K562 (cell line): ENCODE measurements around the gene ZG16B. TPM values are rescaled to one million over a fixed set of nuclear protein-coding genes. Genes with fewer than 3 reads are reported as not detected.
A peak's percentile ranks its signal among the peaks of the same experiment; 100 is the strongest.

Source experiments
- ARNT ChIP-seq, 2 experiments: fragments of 450-650 bp; IDR thresholded peaks; 2 replicates each; pipeline ENCODE4 v1.6.1; 2016; ENCODE audit warnings: mild to moderate bottlenecking in 1 of 2
- ETV6 ChIP-seq, 3 experiments: fragments of 150-350 bp in 1 of 3; sonication (generic) in 1 of 3; formaldehyde crosslinking in 1 of 3; IDR thresholded peaks; 2 replicates each; pipeline versions ENCODE4 v1.6.1 to v1.8.0; 2014 to 2022; ENCODE audit warnings: borderline replicate concordance in 2 of 3, low read depth in 2 of 3, antibody characterized with exemption in 1 of 3, low read length in 1 of 3, mild to moderate bottlenecking in 1 of 3, missing genetic modification reagents in 1 of 3
- FOXJ2 ChIP-seq: fragments of 200-800 bp; sonication (Bioruptor generic); IDR thresholded peaks from 2 replicates; pipeline ENCODE4 v1.6.1; 2016; ENCODE audit warnings: missing genetic modification characterization, missing compliant biosample characterization
- HDAC3 ChIP-seq: fragments of 450-650 bp; IDR thresholded peaks from 2 replicates; pipeline ENCODE4 v1.6.1; 2018; ENCODE audit warnings: borderline replicate concordance, mild to moderate bottlenecking, moderate library complexity; ENCODE audit not compliant: partially characterized antibody
- ILK ChIP-seq: fragments of 450-650 bp; IDR thresholded peaks from 2 replicates; pipeline ENCODE4 v1.6.1; 2016; ENCODE audit warnings: missing genetic modification characterization, low read depth, mild to moderate bottlenecking, missing compliant biosample characterization, moderate library complexity, borderline replicate concordance
- KDM1A ChIP-seq, 2 experiments: fragments of 450-650 bp; IDR thresholded peaks; 2 replicates each; pipeline ENCODE4 v1.6.1; 2016; ENCODE audit warnings: mild to moderate bottlenecking in 2 of 2
- MECOM ChIP-seq: fragments of 250-450 bp; sonication (Bioruptor Pico); IDR thresholded peaks from 2 replicates; pipeline ENCODE4 v1.8.0; 2022; ENCODE audit warnings: inconsistent platforms
- PCBP1 ChIP-seq: fragments of 200-400 bp; formaldehyde crosslinking; IDR thresholded peaks from 2 replicates; pipeline ENCODE4 v1.6.1; 2018; ENCODE audit warnings: mild to moderate bottlenecking, low read depth, low read length; ENCODE audit not compliant: poor library complexity, severe bottlenecking
- PHF20 ChIP-seq: fragments of 450-650 bp; IDR thresholded peaks from 2 replicates; pipeline ENCODE4 v1.6.1; 2018; ENCODE audit not compliant: partially characterized antibody
- PRPF4 ChIP-seq: fragments of 200-400 bp; formaldehyde crosslinking; IDR thresholded peaks from one replicate; pipeline ENCODE4 v1.6.1; 2017; ENCODE audit warnings: low read length, low read depth, mild to moderate bottlenecking; ENCODE audit not compliant: insufficient read depth, poor library complexity, severe bottlenecking
- RBM14 ChIP-seq: fragments of 200-400 bp; formaldehyde crosslinking; IDR thresholded peaks from 2 replicates; pipeline ENCODE4 v1.6.1; 2018; ENCODE audit warnings: low read depth, mild to moderate bottlenecking, low read length, moderate library complexity, borderline replicate concordance; ENCODE audit not compliant: insufficient read depth
- SETDB1 ChIP-seq: IDR thresholded peaks from one replicate; pipeline ENCODE4 v1.6.1; 2012; ENCODE audit warnings: low read length, control low read depth, inconsistent platforms
- TEAD1 ChIP-seq, 2 experiments: fragments of 450-650 bp in 1 of 2; sonication (generic) in 1 of 2; formaldehyde crosslinking; IDR thresholded peaks; 2 replicates each; pipeline versions ENCODE4 v1.4.0 to v1.8.0; 2020 to 2022; ENCODE audit warnings: mild to moderate bottlenecking in 2 of 2, missing genetic modification reagents in 1 of 2
- ZC3H8 ChIP-seq: fragments of 450-650 bp; IDR thresholded peaks from 2 replicates; pipeline ENCODE4 v1.6.1; 2017
- ZFPM2 ChIP-seq: fragments of 250-450 bp; sonication (Bioruptor Pico); IDR thresholded peaks from 2 replicates; pipeline ENCODE4 v1.5.1; 2022; ENCODE audit warnings: mild to moderate bottlenecking
- ZNF143 ChIP-seq: sonication (generic); formaldehyde crosslinking; IDR thresholded peaks from 2 replicates; pipeline ENCODE4 v1.9.0; 2022; ENCODE audit warnings: mild to moderate bottlenecking, missing genetic modification reagents
- ZNF224 ChIP-seq: sonication (generic); formaldehyde crosslinking; IDR thresholded peaks from 2 replicates; pipeline ENCODE4 v1.8.0; 2022; ENCODE audit warnings: mild to moderate bottlenecking, missing genetic modification reagents
- ZNF24 ChIP-seq: fragments of 450-650 bp; IDR thresholded peaks from 2 replicates; pipeline ENCODE4 v1.6.1; 2016
- ZNF507 ChIP-seq: conservative IDR thresholded peaks from 2 replicates; pipeline ENCODE4 v1.6.1; 2017; ENCODE audit warnings: missing genetic modification characterization, missing compliant biosample characterization
- polyA plus RNA-seq, 8 experiments: library from polyadenylated mRNA; depleted of rRNA in 4 of 8; stranded (reverse) in 5 of 8; unstranded in 3 of 8; fragments of >200 nt; fragmentation: Nextera tagmentation in 2 of 8; fragmentation: Illumina TruSeq in 1 of 8; extraction: Ambion mirVana in 2 of 8; extraction: Trizol in 1 of 8; gene quantifications; 2 replicates each; pipeline versions ENCODE4 v1.2.1 to v1.2.3, GENCODE V29; 2011 to 2014; ENCODE audit warnings: inconsistent platforms in 1 of 8, missing spikeins in 1 of 8
- total RNA-seq, 7 experiments: library from RNA; depleted of rRNA in 6 of 7; stranded (reverse); fragments of >200 nt in 6 of 7; fragmentation: Illumina TruSeq in 2 of 7; extraction: Trizol in 2 of 7; gene quantifications; 2 replicates each; pipeline versions ENCODE4 v1.2.1 to v1.2.3, GENCODE V29; 2011 to 2021; ENCODE audit warnings: low replicate concordance in 1 of 7
- TF ChIP-seq, protein P1 (sequence below): sonication (generic); formaldehyde crosslinking; IDR thresholded peaks from 2 replicates; pipeline ENCODE4 v1.8.0; 2022; ENCODE audit warnings: mild to moderate bottlenecking, missing genetic modification reagents
- TF ChIP-seq, protein P2 (sequence below): sonication (generic); formaldehyde crosslinking; IDR thresholded peaks from 2 replicates; pipeline ENCODE4 v1.8.0; 2022; ENCODE audit warnings: mild to moderate bottlenecking, missing genetic modification reagents, borderline replicate concordance
- TF ChIP-seq, protein P3 (sequence below): fragments of 450-650 bp; IDR thresholded peaks from 2 replicates; pipeline ENCODE4 v1.6.1; 2014; ENCODE audit warnings: low read depth, mild to moderate bottlenecking, moderate library complexity, borderline replicate concordance
- TF ChIP-seq, protein P4 (sequence below): fragments of 200-800 bp; sonication (Bioruptor generic); IDR thresholded peaks from 2 replicates; pipeline ENCODE4 v1.6.1; 2017; ENCODE audit warnings: missing genetic modification characterization, missing compliant biosample characterization

Gene ZG16B
- total and polyA plus RNA-seq, 9 of the 15 experiments (the other 6 are each of a cell fraction or from before 2014, with no cell fraction given), result 0.25 to 0.43 (median 0.34) TPM; not detected in 5

DNA sequence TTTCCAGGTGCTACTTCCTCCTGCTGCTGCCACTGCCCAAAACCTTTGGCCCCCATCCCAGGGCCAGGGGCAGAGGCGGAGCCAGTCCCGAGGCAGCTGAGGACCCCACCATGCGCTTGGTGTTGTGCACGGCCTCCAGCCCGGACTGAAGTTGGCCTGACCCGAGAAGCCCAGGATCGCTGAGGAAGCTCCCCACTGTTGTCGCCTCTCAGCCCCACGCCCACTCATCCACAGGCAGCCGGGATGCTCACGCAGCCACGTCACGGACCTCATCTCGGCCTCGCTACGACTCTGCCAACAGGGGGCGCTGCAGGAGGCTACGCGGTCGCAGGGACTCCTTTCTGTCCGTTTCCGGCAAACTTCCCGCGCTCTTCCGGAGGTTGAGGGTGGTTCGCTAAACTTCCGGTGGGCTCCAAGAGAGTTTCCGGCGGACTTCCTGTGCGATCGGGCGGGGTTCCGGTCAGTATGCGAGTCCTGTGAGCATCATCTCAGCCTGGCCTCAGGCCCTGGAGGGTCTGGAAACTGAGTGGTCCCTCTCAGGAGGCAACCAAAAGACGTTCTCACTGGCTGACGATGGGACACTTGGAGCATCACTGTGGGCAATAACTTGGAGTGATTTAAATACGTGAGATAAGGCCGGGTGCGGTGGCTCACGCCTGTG lies 12.4 kb downstream of the ZG16B start (continued):
- TF ChIP-seq ZNF507 (no peak), PRPF4 (no peak), ARNT (IDR thresholded peaks at IDR 0.05) (no peak), PCBP1 (no peak), ZC3H8 (no peak), HDAC3 (no peak), FOXJ2 (tag) (no peak), ZNF24 (no peak), RBM14 (no peak), ZNF143 (0 out of 2 replicates have a peak, but pooled peaks have one; percentile 30), ZNF224 (CRISPR knock-in tag) (no peak), MECOM (no peak), ILK (tag) (no peak), ETV6 (IDR thresholded peaks at IDR 0.05; ENCODE audit: borderline replicate concordance in 1 of 2, low read depth in 2 of 2, low read length in 1 of 2) (peak; percentile 83 to 90; a peak in 3 of 4 replicates), ETV6 (CRISPR knock-in tag; IDR thresholded peaks at IDR 0.05; ENCODE audit: borderline replicate concordance) (no peak), TEAD1 (CRISPR knock-in tag; IDR thresholded peaks at IDR 0.05) (peak in 1 of 2 experiments; percentile 46; a peak in 1 of 4 replicates), ZFPM2 (CRISPR knock-in tag) (no peak), PHF20 (peak; percentile 82), SETDB1 (no peak), KDM1A (IDR thresholded peaks at IDR 0.05) (no peak)
- TF ChIP-seq, protein P1, sequence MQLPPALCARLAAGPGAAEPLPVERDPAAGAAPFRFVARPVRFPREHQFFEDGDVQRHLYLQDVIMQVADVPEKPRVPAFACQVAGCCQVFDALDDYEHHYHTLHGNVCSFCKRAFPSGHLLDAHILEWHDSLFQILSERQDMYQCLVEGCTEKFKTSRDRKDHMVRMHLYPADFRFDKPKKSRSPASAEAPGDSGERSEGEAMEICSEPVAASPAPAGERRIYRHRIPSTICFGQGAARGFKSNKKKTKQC (CRISPR knock-in tag), result no peak
- TF ChIP-seq, protein P2, sequence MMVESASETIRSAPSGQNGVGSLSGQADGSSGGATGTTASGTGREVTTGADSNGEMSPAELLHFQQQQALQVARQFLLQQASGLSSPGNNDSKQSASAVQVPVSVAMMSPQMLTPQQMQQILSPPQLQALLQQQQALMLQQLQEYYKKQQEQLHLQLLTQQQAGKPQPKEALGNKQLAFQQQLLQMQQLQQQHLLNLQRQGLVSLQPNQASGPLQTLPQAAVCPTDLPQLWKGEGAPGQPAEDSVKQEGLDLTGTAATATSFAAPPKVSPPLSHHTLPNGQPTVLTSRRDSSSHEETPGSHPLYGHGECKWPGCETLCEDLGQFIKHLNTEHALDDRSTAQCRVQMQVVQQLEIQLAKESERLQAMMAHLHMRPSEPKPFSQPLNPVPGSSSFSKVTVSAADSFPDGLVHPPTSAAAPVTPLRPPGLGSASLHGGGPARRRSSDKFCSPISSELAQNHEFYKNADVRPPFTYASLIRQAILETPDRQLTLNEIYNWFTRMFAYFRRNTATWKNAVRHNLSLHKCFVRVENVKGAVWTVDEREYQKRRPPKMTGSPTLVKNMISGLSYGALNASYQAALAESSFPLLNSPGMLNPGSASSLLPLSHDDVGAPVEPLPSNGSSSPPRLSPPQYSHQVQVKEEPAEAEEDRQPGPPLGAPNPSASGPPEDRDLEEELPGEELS (CRISPR knock-in tag), result no peak
- TF ChIP-seq, protein P3, sequence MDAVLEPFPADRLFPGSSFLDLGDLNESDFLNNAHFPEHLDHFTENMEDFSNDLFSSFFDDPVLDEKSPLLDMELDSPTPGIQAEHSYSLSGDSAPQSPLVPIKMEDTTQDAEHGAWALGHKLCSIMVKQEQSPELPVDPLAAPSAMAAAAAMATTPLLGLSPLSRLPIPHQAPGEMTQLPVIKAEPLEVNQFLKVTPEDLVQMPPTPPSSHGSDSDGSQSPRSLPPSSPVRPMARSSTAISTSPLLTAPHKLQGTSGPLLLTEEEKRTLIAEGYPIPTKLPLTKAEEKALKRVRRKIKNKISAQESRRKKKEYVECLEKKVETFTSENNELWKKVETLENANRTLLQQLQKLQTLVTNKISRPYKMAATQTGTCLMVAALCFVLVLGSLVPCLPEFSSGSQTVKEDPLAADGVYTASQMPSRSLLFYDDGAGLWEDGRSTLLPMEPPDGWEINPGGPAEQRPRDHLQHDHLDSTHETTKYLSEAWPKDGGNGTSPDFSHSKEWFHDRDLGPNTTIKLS, result peak; percentile 88; the same call in 1 of the 2 replicates
- TF ChIP-seq, protein P4, sequence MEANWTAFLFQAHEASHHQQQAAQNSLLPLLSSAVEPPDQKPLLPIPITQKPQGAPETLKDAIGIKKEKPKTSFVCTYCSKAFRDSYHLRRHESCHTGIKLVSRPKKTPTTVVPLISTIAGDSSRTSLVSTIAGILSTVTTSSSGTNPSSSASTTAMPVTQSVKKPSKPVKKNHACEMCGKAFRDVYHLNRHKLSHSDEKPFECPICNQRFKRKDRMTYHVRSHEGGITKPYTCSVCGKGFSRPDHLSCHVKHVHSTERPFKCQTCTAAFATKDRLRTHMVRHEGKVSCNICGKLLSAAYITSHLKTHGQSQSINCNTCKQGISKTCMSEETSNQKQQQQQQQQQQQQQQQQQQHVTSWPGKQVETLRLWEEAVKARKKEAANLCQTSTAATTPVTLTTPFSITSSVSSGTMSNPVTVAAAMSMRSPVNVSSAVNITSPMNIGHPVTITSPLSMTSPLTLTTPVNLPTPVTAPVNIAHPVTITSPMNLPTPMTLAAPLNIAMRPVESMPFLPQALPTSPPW (CRISPR knock-in tag), result peak; percentile 68
